GM18870 (cell line): ENCODE results near the gene CAB39L.

Experiments
- ATAC-seq: cut with Tn5 transposase; IDR thresholded peaks from one replicate; pipeline ENCODE4 v1.9.1; 2021; ENCODE audit warnings: moderate library complexity; ENCODE audit not compliant: unreplicated experiment

CAB39L gene

GRCh38 chr13:49443357-49443703, 534 bp downstream of the CAB39L start:
- ATAC-seq, result no peak

DNA sequence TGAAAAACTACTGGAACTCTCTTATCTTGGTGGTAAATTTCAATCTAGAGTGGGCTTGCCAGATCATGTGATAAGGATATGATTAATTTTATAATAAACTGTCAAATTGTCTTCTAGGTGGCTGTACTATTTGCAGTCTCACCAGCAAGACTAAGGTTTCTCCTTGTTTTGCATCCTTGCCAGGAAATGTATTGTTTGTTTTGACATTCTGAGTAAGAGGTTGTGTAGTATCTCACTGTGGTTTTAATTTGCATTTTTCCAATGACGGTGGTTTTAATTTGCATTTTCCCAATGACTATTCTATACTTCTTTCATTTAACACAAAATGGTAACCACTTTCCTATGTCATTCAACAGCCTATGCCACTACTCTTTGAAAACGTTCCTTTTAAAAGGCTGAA, 2.0 kb downstream of the CAB39L start:
- no peak for ATAC-seq

GRCh38 chr13:49441312-49441711, 2.6 kb downstream of the CAB39L start:
- ATAC-seq, result no peak

DNA sequence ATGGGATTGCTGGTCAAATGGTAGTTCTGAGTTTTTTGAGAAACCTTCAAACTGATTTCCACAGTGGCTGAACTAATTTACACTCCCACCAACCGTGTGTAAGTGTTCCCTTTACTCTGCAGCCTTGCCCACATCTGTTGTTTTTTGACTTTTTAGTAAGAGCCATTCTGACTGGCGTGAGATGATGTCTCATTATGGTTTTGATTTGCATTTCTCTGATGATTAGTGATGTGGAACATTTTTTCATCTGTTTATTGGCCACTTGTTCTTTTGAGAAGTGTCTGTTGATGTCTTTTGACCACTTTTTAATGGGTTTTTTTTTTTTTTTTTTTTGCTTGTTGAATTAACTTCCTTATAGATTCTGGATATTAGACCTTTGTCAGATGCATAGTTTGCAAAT, 4.3 kb downstream of the CAB39L start:
- ATAC-seq, result no peak

DNA sequence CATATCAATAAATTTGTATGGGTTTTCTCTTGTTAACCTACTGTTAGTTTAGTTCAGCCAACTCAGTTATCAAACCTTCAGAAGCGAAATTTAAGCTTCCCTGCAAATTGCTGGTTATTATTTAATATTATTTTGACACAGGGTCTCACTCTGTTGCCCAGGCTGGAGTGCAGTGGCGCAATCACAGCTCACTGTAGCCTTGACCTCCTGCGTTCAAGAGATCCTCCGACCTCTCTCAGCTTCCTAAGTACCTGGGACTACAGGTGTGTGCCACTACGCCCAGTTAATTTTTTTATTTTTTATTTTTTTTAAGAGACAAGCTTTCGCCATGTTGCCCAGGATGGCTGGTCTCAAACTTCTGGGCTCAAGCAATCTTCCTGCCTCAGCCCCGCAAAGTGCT, 6.2 kb downstream of the CAB39L start:
- no peak for ATAC-seq

DNA sequence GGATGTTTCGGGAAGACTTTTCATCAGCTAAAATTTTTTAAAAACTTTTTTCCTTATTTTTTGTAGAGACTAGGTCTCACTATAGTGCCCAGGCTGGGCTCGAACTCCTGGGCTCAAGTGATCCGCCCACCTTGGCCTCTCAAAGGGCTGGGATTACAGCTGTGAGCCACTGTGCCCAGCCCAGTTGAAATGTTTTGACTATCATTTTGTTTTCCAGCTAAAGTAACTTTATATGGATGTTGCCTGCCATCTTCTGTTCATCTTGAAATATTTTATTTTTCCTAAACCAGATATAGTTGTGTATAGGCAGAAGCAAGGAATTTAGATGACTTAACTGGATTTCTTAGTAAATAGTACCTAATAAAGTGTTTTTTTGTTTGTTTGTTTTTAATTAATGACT, 7.0 kb downstream of the CAB39L start:
- no peak for ATAC-seq

DNA sequence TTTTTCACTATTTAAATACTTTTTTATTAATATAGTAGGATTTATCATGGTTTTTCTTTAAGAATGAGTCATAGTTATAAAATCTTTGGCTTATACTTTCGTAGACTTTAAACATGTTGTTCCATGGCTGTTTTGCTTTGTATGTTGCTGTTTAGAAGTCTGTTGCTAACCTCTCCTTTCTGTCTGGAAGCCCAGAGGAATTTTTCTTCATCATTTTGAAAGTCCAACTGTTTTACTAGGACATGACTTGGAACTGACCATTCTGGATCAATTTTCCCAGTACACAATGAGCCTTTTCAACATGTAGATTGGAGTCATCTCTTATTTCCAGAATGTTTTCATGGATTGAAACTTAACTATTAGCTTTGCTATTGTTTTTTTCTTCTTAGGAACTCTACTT, 7.9 kb downstream of the CAB39L start:
- no peak for ATAC-seq

DNA sequence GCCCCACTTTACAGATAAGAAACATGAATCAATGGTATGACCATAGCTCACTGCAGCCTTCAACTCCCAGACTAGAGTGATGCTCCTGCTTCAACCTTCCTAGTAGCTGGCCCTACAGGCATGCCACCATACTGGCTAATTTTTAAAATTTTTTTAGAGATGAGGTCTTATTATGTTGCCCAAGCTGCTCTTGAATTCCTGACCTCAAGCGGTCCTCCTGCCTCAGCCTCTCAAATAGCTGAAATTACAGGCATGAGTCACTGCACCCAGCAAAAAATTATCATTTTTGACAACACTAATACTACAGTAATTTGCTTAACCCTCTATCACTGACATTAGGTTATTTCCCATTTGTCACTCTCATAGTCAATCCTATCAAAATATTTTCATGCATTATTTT, 14.7 kb downstream of the CAB39L start:
- ATAC-seq, result no peak

DNA sequence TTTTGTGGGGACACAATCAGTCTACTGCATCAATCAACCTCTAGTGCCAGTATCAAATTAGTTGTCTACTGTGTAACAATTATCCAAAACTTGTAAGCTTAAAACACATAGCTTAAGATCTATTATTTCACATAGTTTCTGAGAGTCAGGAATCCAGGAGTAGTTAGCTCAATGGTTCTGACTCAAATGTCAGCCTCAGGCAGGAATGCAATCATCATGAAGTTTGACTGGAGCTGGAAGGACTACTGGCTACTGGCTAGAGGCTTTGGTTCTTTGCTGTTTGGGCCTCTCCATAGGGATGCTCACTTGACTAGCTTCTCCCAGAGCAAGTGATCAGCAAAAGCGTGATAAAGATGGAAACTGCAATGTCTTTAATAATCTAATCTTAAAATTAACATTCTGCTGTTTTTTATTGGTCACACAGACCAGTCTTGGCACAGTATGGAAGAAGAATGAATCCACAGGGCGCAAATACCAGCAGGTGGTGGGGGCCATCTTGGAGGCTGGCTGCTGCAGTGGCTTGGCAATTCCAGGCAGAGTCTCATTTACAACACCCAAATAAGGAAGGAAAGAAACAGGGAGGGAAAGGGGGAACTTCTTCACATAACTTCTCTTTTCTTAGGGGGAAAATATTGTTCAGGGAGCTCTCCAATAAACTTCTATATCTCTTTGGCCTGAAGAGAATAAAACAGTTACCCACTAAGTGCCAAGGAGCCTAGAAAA, 15.7 kb downstream of the CAB39L start:
- ATAC-seq, result no peak

GRCh38 chr13:49424011-49424560, 19.8 kb downstream of the CAB39L start:
- no peak for ATAC-seq

GRCh38 chr13:49421391-49421790, 22.5 kb downstream of the CAB39L start:
- no peak for ATAC-seq

GRCh38 chr13:49419276-49419675, 24.6 kb downstream of the CAB39L start:
- ATAC-seq, result no peak

DNA sequence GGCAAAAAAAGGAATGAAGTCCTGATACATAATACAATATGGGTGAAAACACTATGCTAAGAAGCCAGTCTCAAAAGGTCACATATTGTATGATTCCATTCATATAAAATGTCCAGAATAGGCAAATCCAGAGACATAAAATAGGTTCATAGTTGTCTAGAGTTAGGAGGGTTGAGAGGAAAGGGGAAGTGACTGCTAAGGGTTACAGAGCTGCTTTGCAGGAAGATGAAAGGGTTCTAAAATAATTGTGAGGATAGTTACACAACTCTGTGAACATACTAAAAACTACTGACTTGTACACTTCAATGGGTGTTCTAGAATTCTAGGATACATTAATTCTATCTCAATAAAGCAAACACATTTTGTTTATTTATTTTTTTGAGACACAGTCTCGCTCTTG, 25.7 kb downstream of the CAB39L start:
- no peak for ATAC-seq

GRCh38 chr13:49417161-49417560, 26.7 kb downstream of the CAB39L start:
- no peak for ATAC-seq

DNA sequence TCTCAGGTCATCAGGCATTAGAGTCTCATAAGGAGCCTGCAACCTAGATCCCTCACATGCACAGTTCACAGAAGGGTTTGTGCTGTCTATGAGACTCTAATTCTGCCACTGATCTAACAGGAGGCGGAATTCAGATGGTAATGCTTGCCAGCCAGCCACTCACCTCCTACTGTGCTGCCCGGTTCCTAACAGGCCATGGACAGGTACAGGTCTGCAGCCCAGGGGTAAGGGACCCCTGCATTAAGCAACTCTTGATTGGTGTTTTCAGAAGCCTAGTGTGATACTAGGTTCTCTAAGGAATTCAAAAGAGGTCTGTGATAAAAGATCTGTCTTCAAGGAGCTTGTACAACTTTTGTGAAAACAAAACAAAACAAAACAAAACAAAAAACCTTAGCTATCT, 31.1 kb downstream of the CAB39L start:
- ATAC-seq, result no peak

GRCh38 chr13:49411353-49411752, 32.5 kb downstream of the CAB39L start:
- no peak for ATAC-seq

- no peak for ATAC-seq
Observed at GRCh38 chr13:49410477-49410876, 33.4 kb downstream of the CAB39L start.

GRCh38 chr13:49410006-49410405, 33.9 kb downstream of the CAB39L start:
- ATAC-seq, result no peak

GRCh38 chr13:49409008-49409407, 34.9 kb downstream of the CAB39L start:
- no peak for ATAC-seq

GRCh38 chr13:49407936-49408335, 35.9 kb downstream of the CAB39L start:
- no peak for ATAC-seq

GRCh38 chr13:49407068-49407467, 36.8 kb downstream of the CAB39L start:
- no peak for ATAC-seq

DNA sequence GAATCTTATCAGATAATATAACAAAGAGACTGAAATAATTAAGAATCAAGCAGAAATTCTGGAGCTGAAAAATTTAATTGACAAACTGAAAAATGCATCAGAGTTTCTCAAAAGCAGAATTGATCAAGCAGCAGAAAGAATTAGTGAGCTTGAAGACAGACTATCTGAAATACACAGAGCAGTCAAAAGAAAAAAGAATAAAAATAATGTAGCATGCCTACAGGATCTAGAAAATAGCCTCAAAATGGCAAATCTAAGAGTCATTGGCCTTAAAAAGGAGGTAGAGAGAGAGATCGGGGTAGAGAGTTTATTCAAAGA, 39.2 kb downstream of the CAB39L start:
- no peak for ATAC-seq

GRCh38 chr13:49403996-49404702, 39.7 kb downstream of the CAB39L start:
- ATAC-seq, result no peak
